Coronary artery (tissue), 2 donors: ENCODE measurements around the gene RBM28.
"Not testable (repeated sequence)": the region's sequence is repeated elsewhere in the genome, so short reads cannot be mapped to it uniquely, and the experiment has no call there.

Experiments used
- DNase-seq: peaks from one replicate; pipeline ENCODE4 v3.0.0-alpha.2; 2017; ENCODE audit warnings: low spot score
- H3K27ac ChIP-seq, 2 donors: fragments of 200-600 bp; sonication (generic); one replicate each; pipeline ENCODE4 v1.5.1; 2016 to 2019
- H3K4me3 ChIP-seq: fragments of 200-600 bp; sonication (generic); 2 replicates; pipeline ENCODE4 v1.5.1; 2016; ENCODE audit warnings: mild to moderate bottlenecking, moderate library complexity
- TF ChIP-seq, protein P1 (sequence below): fragments of 200-600 bp; sonication (generic); IDR thresholded peaks from one replicate; pipeline ENCODE4 v1.5.1; 2019; ENCODE audit warnings: antibody characterized with exemption

The RBM28 gene

DNA sequence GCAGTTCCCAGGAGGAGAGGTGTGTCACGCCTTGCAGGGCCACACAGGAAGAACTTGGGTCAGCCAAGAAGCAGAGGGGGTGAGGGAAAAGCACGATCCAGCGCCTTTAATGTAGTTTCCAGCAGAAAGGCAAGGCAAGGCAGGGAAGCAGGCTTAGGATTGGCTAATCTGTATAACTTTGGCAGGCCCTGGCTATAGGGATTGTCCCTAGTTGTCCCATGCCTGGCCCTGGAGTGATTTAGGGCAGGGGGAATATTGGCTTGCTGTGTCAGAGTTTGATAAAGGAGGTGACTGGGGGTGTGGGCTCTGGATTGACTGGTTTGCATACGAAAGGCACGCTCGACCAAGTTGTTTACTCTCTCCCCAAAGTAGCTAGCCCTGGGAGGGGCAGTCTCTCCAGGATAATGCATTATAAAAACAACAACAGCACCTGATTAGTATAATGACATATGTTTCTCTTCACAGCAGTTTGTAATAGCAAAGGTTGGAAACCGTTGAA, 44.5 kb downstream of the RBM28 start:
- TF ChIP-seq, protein P1, sequence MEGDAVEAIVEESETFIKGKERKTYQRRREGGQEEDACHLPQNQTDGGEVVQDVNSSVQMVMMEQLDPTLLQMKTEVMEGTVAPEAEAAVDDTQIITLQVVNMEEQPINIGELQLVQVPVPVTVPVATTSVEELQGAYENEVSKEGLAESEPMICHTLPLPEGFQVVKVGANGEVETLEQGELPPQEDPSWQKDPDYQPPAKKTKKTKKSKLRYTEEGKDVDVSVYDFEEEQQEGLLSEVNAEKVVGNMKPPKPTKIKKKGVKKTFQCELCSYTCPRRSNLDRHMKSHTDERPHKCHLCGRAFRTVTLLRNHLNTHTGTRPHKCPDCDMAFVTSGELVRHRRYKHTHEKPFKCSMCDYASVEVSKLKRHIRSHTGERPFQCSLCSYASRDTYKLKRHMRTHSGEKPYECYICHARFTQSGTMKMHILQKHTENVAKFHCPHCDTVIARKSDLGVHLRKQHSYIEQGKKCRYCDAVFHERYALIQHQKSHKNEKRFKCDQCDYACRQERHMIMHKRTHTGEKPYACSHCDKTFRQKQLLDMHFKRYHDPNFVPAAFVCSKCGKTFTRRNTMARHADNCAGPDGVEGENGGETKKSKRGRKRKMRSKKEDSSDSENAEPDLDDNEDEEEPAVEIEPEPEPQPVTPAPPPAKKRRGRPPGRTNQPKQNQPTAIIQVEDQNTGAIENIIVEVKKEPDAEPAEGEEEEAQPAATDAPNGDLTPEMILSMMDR = no peak
- Histone ChIP-seq H3K4me3 (no peak overlapping the region), H3K27ac (no peak overlapping the region)
- no peak for DNase-seq

DNA sequence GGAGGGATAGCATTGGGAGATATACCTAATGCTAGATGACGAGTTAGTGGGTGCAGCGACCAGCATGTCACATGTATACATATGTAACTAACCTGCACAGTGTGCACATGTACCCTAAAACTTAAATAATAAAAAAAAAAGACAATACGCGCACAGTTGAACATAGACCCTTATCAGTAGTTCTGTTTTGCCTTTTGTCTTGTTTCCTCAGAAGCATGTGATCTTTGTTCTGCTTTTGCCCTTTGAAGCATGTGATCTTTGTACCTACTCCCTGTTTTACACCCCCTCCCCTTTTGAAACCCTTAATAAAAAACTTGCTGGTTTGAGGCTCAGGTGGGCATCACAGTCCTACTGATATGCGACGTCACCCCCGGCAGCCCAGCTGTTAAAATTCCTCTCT, 45.7 kb downstream of the RBM28 start:
- not testable (repeated sequence) for DNase-seq, H3K4me3 ChIP-seq

DNA sequence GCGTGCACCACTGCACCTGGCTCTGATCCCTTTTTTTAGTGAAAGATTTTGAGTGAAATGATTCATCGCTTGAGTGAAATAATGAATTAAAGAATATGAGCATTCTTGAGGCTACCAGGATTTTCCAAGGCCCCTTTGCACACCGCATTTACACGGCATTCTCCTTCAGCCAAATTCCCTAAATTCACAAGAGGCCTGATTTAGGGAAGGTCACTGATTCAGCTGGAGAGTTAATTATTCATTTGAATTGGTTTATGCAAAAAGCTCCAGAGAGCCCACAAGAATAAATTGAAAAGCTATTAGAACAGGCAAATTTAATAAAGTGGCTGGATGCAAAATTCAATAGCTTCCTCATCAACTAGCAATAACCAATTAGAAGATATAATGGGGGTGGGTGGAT, 56.2 kb downstream of the RBM28 start:
- DNase-seq = no peak
- H3K27ac ChIP-seq = no peak overlapping the region
- no peak overlapping the region for H3K4me3 ChIP-seq
- TF ChIP-seq, protein P1 = no peak

More for the DNA sequence above, 45.7 kb downstream of the RBM28 start:
- H3K27ac ChIP-seq = not testable (repeated sequence)

DNA sequence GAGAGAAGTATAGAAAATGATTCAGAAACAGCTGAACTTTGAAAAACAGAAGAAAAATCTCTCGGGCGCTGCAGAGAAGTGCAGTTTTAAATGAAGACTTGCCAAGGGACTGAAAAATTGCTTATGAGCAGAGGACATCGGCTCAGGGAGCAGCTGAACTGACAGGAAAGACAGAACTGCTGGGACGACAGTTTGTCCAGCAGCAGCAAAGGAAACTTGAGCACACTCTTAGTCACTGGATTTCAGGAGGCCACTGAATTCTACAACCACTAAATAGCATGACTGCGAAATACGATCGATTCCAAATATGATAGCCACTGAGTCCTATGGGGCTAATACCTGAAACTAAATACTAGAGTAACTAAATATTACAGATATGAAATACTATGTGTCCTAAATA, 59.6 kb downstream of the RBM28 start:
- TF ChIP-seq, protein P1 = no peak
- no peak overlapping the region for H3K4me3 ChIP-seq
- DNase-seq = no peak
- no peak overlapping the region for H3K27ac ChIP-seq

DNA sequence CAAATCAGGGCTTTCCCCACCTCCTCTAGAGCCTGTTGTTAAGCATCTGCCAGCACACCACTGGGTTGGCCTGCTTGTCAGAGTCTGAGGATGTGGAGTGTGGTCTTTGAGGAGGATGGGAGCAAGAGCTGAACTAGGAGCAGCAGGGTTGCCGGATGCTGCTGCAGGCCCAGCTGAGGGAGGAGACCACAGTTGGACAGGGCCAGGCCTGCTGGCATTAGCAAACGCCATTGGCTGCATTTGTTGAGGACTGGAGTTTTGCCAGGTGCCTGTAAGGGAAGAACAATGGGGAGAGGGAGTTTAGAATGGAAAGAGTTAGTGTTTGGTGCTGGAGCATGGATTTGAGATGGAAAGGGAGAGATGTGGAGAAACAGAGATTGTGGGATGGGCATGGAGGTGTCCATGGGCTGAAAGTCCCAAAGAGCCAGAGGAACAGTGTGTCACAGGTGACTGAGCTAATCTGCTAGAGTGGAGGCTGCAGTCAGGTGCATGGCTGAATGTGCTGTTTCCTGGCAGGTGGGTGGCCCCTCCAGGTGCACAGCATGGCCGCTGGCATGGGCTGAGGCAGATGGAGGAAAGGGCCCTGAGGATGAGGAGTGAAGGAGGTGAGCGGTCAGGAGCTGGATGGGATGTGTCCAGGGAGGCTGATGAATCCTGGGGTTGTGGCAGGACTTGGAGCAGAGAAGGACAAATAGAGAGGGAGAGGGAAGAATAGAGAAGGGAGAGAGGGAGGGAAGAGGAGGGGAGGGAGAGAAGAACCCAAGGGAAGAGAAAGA, 61.9 kb downstream of the RBM28 start:
- no peak for DNase-seq
- Histone ChIP-seq H3K4me3 (no peak overlapping the region), H3K27ac (no peak overlapping the region)
- TF ChIP-seq, protein P1 = no peak

DNA sequence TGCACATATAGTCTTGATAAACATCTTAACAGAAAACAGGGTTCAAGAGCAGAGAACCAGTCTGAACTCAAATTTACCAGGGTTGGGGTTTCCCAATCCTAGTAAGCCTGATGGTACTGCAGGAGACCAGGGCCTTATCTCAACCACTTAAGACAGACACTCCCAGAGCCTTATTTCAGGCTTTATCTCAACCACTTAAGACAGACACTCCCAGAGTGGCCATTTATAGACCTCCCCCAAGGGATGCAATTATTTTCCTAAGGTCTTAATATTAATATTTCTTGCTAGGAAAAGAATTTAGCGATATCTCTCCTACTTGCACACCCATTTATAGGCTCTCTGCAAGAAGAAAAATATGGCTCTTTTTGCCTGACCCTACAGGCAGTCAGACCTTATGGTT, 63.3 kb downstream of the RBM28 start:
- H3K27ac ChIP-seq, DNase-seq, H3K4me3 ChIP-seq: not testable (repeated sequence)

DNA sequence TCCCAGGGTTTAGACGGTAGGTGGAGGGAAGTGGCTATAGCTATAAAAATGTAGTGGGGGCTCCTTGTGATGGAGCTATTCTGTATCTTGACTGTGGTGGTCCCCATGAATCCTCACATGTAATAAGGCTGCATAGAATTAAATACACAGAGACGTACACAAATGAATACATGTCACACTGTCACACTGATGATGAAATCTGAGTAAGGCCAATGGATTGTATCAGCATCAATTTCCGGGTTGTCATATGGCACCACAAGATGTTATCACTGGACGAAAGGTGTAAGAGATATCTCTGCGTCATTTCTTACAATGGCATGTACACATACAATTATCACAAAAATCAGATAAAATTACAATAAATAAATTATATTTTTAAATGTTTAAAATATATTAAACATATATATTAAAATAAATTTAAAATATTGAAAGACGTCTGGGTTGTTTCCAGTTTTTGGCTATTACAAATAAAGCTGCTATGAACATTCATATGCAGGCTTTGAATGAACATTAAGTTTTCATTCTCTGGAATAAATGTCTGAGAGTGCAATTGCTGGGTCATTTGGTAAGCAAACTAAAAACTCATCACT, 64.5 kb downstream of the RBM28 start:
- DNase-seq = no peak
- Histone ChIP-seq H3K27ac (no peak overlapping the region), H3K4me3 (no peak overlapping the region)
- TF ChIP-seq, protein P1 = no peak

DNA sequence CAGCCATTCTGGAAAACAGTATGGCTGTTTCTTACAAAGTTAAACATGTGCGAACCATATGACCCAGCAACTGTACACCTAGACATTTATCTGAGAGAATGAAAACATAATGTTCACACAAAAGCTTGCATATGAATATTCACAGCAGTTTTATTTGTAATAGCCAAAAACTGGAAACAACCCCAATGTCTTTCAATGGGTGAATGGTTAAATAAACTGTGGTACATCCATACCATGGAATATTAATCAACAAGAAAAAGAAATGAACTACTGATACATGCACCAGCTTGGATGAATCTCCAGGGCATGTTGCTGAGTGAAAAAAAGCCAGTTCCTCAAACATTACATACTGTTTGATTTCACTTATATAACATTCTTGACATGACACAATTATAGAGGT, 65.3 kb downstream of the RBM28 start:
- TF ChIP-seq, protein P1 = no peak
- Histone ChIP-seq H3K4me3 (no peak overlapping the region), H3K27ac (no peak overlapping the region)
- no peak for DNase-seq
